Central memory CD8-positive, alpha-beta T cell (primary cell): ENCODE measurements around the gene KCTD21.

Experiments
- ATAC-seq: fragments of 150-1000 bp; cut with Tn5 transposase; replicated peaks from 2 replicates; pipeline ENCODE4 v1.10.0; 2022; ENCODE audit warnings: mild to moderate bottlenecking, moderate FRiP score, moderate number of reproducible peaks; ENCODE audit not compliant: poor library complexity, severe bottlenecking; ENCODE audit errors: extremely low read depth
- DNase-seq, 2 donors: peaks; one replicate each; pipeline ENCODE4 v3.0.0; 2021; ENCODE audit warnings: low spot score in 2 of 2
- H3K27ac Mint-ChIP-seq: one replicate; pipeline ENCODE4 v1.8.0; 2022; ENCODE audit warnings: low read depth, mild to moderate bottlenecking, moderate library complexity, mixed read lengths
- H3K27me3 Mint-ChIP-seq: one replicate; pipeline ENCODE4 v1.8.0; 2022; ENCODE audit warnings: mixed read lengths
- H3K36me3 Mint-ChIP-seq: one replicate; pipeline ENCODE4 v1.8.0; 2022; ENCODE audit warnings: mild to moderate bottlenecking, moderate library complexity, mixed read lengths; ENCODE audit not compliant: insufficient read depth
- H3K4me1 Mint-ChIP-seq: one replicate; pipeline ENCODE4 v1.8.0; 2022; ENCODE audit warnings: mixed read lengths
- H3K4me3 Mint-ChIP-seq: one replicate; pipeline ENCODE4 v1.8.0; 2022; ENCODE audit warnings: mild to moderate bottlenecking, moderate library complexity, mixed read lengths
- H3K9me3 Mint-ChIP-seq: one replicate; pipeline ENCODE4 v1.8.0; 2022; ENCODE audit warnings: mixed read lengths

KCTD21 gene

DNA sequence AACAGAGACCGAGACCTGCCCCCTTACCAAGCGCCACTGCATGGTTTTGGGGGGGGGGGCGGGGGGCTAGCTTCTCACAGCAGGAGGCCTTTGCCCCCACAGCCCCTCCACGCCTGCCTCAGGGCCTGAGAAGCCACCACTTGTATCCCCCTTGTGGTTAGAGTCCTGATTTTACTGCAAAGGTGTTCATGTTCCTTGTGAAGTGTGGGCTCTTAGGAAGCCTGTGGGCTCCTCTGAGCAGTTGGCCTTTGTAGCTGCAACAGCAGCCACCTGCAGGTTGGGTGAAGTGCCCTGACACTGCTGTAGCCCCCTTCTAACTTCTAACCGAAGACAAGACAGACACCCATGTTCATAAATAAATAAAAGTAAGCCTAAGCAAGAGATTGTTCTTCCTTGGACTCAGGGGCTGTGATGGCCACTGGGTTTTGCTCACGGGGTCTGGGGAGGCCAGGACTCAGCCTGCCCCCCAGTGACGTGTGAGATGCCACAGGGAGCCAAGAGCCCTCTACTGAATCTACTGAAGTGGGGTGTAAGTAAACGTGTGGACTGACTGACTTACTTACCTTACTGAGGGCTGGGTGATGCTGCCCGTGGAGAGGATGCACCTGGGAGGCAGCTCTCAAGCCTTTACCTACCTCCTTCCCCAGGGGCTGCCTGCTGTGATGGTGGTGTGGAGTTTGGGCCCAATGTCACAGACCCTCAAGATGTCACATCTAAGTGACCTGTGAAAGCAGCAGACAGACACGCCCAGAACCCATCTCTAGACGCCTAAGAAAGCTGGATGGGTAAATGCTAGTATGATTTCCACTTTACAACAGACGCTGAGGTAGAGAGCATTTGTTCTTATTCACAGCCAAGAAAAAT lies 26.1 kb upstream of the KCTD21 start:
- Mint-ChIP-seq H3K4me3 (no peak overlapping the region), H3K27me3 (no peaks in the 10 kb centered on the region), H3K36me3 (peaks cover 18% of the 10 kb centered on the region), H3K9me3 (no peaks in the 10 kb centered on the region), H3K4me1 (peaks cover 12% of the 10 kb centered on the region), H3K27ac (no peak overlapping the region)
- DNase-seq (no peak), ATAC-seq (no peak)

- Mint-ChIP-seq H3K27ac (no peak overlapping the region), H3K36me3 (peaks cover 16% of the 10 kb centered on the region), H3K9me3 (no peaks in the 10 kb centered on the region), H3K4me1 (peaks cover 12% of the 10 kb centered on the region), H3K27me3 (no peaks in the 10 kb centered on the region), H3K4me3 (no peak overlapping the region)
- ATAC-seq: no peak
- no peak for DNase-seq
Measured at GRCh38 chr11:78213526-78214330, 25.3 kb upstream of the KCTD21 start.

DNA sequence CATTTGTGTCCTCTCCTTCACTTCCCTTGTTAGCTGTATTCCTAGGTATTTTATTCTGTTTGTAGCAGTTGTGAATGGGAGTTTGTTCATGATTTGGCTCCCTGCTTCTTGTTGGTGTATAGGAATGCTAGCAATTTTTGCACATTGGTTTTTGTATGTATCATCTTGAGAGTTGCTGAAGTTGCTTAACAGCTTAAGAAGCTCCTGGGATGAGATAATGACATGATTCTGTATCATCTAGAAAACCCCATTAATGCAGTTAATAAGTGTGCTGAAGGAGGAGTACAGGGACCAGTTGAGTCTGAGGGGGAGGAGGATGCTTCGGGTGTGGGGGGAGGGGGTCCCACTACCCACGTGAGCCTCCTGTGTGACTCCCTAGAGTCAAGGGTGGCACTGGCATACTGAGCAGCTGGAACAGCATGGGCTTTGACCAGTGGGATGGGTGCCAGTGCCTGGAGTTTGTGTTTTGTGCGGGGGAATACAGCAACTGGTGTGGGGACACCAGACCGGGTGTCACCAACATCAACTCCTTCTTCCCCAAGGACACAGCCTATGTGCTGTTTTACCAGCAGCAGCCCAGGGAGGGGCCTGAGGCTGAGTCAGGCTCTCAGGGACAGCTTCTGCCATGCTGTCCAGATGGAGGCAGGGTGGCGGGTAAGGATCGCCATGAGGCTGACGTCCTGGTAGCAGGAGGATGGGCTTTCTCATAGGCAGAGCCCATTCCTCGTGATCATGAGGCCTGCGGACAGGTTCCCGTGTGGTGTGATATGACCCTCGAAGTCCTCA lies 24.4 kb upstream of the KCTD21 start:
- H3K36me3 Mint-ChIP-seq: peaks cover 19% of the 10 kb centered on the region
- DNase-seq (no peak), ATAC-seq (no peak)
- H3K4me3 Mint-ChIP-seq: no peak overlapping the region
- H3K27ac Mint-ChIP-seq: no peak overlapping the region
- no peaks in the 10 kb centered on the region for H3K9me3 Mint-ChIP-seq
- H3K27me3 Mint-ChIP-seq: no peaks in the 10 kb centered on the region
- H3K4me1 Mint-ChIP-seq: peaks cover 12% of the 10 kb centered on the region

DNA sequence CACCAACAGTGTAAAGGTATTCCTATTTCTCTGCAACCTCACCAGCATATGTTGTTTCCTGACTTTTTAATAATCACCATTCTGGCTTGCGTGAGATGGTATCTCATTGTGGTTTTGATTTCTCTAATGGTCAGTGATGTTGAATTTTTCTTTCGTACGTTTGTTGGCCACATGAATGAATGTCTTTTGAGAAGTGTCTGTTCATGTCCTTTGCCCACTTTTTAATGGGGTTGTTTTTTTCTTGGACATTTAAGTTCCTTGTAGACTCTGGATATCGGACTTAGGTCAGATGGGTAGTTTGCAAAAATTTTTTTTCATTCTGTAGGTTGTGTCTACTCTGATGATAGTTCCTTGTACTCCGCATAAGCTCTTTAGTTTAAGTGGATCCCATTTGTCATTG lies 23.1 kb upstream of the KCTD21 start:
- H3K4me3 Mint-ChIP-seq: no peak overlapping the region
- DNase-seq (no peak), ATAC-seq (no peak)
- peaks cover 12% of the 10 kb centered on the region for H3K4me1 Mint-ChIP-seq
- peaks cover 18% of the 10 kb centered on the region for H3K36me3 Mint-ChIP-seq
- no peaks in the 10 kb centered on the region for H3K27me3 Mint-ChIP-seq
- no peak overlapping the region for H3K27ac Mint-ChIP-seq
- H3K9me3 Mint-ChIP-seq: no peaks in the 10 kb centered on the region

- Mint-ChIP-seq H3K4me1 (peaks cover 12% of the 10 kb centered on the region), H3K27ac (no peak overlapping the region), H3K9me3 (no peaks in the 10 kb centered on the region), H3K36me3 (peaks cover 20% of the 10 kb centered on the region), H3K27me3 (no peaks in the 10 kb centered on the region), H3K4me3 (no peak overlapping the region)
- DNase-seq: no peak
- ATAC-seq: no peak
Measured at GRCh38 chr11:78210000-78210608, 21.7 kb upstream of the KCTD21 start.

DNA sequence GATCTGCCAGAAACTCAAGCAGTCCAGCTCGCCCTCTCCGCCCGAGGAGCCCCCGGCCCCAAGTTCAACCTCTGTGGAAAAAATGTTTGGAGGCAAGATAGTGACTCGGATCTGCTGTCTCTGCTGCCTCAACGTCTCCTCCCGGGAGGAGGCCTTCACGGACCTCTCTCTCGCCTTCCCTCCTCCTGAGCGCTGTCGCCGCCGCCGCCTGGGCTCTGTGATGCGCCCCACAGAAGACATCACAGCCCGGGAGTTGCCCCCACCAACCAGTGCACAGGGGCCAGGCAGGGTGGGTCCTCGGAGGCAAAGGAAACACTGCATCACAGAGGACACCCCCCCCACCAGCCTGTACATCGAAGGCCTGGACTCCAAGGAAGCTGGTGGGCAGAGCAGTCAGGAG lies 21.1 kb upstream of the KCTD21 start:
- DNase-seq (no peak), ATAC-seq (no peak)
- Mint-ChIP-seq H3K27me3 (no peaks in the 10 kb centered on the region), H3K27ac (no peak overlapping the region), H3K4me3 (no peak overlapping the region), H3K9me3 (no peaks in the 10 kb centered on the region), H3K36me3 (peaks cover 18% of the 10 kb centered on the region), H3K4me1 (peaks cover 17% of the 10 kb centered on the region)

DNA sequence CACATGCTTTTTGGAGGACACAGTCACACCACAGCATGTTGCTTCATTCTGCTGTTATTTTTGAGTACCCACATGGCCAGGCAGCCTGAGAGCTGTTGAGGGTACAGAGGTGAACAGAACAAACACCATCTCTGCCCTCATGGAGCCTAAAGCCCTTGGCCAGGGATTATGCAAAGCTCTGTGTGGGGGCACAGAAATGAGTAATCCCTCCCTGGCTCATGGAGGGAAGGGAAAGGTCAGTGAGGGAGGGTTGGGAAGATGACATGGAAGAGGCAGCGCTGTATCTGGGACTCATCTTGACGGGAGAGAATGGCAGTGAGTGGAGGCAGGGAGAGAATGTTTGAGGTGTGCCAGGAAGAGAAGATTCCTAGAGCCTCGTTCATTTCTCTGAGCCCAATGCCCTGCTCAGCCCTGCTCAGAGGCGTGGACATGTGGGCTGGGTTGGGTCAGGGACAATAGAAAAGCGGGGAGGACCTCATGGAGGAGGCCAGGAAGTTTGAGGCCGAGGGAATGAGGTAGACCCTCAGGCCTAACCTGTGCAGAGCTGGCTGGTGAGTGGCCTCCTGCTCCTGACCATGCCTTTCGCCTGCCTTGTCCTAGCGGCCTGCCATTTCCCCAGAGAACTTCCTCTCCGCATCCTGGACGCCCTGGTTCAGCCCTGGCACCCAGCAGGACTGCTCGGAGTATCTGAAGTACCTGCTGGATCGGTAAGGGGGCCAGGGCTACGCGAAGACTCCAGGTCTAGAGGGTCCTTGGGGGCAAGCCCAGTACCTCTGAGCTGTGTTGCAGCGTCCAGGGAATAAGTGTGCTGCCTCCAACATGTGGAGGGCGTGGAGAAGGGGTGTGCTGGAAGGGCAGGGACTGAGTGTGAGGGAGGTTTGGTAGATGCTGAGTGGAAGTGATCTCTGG lies 20.1 kb upstream of the KCTD21 start:
- H3K9me3 Mint-ChIP-seq: no peaks in the 10 kb centered on the region
- no peaks in the 10 kb centered on the region for H3K27me3 Mint-ChIP-seq
- peaks cover 20% of the 10 kb centered on the region for H3K4me1 Mint-ChIP-seq
- peaks cover 16% of the 10 kb centered on the region for H3K36me3 Mint-ChIP-seq
- ATAC-seq (no peak), DNase-seq (no peak)
- H3K4me3 Mint-ChIP-seq: no peak overlapping the region
- peak overlapping the region; percentile 78 for H3K27ac Mint-ChIP-seq

DNA sequence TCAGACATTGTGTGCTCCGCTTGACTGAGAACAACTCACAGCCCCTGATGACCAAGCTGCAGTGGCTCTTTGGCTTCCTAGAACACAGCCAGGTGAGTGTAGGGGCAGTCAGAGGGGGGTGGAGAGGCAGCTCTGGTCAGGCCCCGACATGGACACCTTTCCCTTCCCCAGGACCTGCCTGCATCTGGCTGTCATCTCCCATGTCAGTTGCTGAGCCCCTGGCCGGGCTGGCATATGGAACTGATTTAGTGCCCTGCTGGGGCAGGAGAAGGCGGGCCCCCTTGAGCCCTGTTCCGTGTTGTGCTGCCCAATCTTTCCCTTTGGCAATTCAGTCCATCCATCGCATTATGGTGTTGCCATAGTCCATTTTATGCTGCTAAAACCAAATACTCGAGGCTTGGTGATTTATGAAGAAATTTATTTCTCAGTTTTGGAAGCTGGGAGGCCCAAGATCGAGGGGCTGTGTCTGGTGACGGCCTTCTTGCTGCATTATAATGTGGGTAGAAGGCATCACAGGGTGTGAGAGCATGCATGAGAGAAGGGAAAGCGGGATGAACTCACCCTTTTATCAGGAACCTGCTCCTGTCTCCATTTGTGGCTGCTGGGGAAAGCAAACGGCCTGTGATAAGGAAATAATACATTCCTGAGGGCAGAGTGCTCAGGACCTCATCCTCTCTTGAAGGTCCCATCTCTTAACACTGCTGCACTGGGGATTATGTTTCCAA lies 19.3 kb upstream of the KCTD21 start:
- ATAC-seq (no peak), DNase-seq (no peak)
- H3K4me1 Mint-ChIP-seq: peaks cover 27% of the 10 kb centered on the region
- H3K4me3 Mint-ChIP-seq: no peak overlapping the region
- peak overlapping the region; percentile 12 for H3K27ac Mint-ChIP-seq
- no peaks in the 10 kb centered on the region for H3K9me3 Mint-ChIP-seq
- no peaks in the 10 kb centered on the region for H3K27me3 Mint-ChIP-seq
- H3K36me3 Mint-ChIP-seq: peaks cover 20% of the 10 kb centered on the region

DNA sequence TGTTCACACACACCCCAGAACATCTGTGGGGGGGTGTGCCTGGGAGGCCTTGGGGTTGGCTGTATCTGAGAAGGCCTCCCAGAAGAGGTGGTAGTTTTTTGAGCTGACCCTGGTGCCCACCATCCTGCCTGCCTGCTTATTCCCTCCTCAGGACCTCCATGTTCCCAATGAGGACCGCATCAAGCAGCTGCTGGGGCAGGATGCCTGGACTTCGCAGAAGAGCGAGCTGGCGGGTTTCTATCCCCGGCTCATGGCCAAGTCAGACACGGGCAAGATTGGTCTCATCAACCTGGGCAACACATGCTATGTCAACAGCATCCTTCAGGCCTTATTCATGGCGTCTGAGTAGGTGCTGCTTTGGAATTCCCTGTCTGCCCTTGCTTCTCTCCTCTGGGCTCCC lies 17.3 kb upstream of the KCTD21 start:
- Mint-ChIP-seq H3K27me3 (no peaks in the 10 kb centered on the region), H3K9me3 (no peaks in the 10 kb centered on the region), H3K27ac (no peak overlapping the region), H3K4me1 (peaks cover 35% of the 10 kb centered on the region), H3K4me3 (no peak overlapping the region), H3K36me3 (peaks cover 20% of the 10 kb centered on the region)
- ATAC-seq (no peak), DNase-seq (no peak)

DNA sequence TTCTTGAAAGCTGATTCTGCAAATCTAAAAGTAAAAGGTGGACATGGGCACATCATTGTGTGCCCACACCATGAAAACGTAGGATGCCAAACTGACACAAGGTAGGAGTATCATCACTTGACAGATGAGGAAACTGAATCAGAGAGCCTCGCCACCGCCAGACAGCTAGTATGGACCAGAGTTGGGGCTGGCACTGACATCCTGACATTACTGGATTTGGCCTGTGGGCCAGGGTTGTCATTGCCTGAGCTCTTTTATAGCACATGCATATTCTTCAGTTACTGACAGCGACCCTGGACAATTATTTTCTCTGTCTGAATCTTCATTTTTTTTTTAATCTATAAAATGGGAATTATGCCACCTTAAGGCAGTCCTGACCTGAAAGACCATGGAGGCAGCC lies 16.8 kb upstream of the KCTD21 start:
- Mint-ChIP-seq H3K27ac (no peak overlapping the region), H3K4me1 (peaks cover 35% of the 10 kb centered on the region), H3K4me3 (no peak overlapping the region), H3K36me3 (peaks cover 19% of the 10 kb centered on the region), H3K9me3 (no peaks in the 10 kb centered on the region), H3K27me3 (no peaks in the 10 kb centered on the region)
- ATAC-seq: no peak
- DNase-seq: no peak

GRCh38 chr11:78203184-78203583 lies 14.8 kb upstream of the KCTD21 start:
- Mint-ChIP-seq H3K27me3 (no peaks in the 10 kb centered on the region), H3K9me3 (no peaks in the 10 kb centered on the region), H3K4me3 (peak overlapping the region; percentile 76), H3K36me3 (peaks cover 17% of the 10 kb centered on the region), H3K27ac (peak overlapping the region; percentile 98), H3K4me1 (peaks cover 35% of the 10 kb centered on the region)
- DNase-seq: peak in 1 of 2 donors; percentile 64
- peak; percentile 77 for ATAC-seq
